NCI-H82 treated with DMSO at 0.1 percent for 48 hours (cell line): ENCODE measurements around the gene NFU1.

Source experiments
- DNase-seq: peaks from one replicate; lab custom pipeline; 2025; ENCODE audit not compliant: unreplicated experiment; lab: John Stamatoyannopoulos, UW

The NFU1 gene

GRCh38 chr2:69436938-69437750 is at the start of gene NFU1:
TSS of gene NFU1 (minus strand) at chr2:69437435. CDS start at chr2:69437422, 13 bp downstream.
- DNase-seq, result peak; percentile 84

- DNase-seq, result no peak
Measured at GRCh38 chr2:69483696-69484095, 46.5 kb upstream of the NFU1 start.

- no peak for DNase-seq
Measured at GRCh38 chr2:69483024-69483423, 45.8 kb upstream of the NFU1 start.

- DNase-seq, result no peak
Measured at GRCh38 chr2:69482471-69482870, 45.2 kb upstream of the NFU1 start.

- no peak for DNase-seq
Measured at GRCh38 chr2:69481421-69481820, 44.2 kb upstream of the NFU1 start.

DNA sequence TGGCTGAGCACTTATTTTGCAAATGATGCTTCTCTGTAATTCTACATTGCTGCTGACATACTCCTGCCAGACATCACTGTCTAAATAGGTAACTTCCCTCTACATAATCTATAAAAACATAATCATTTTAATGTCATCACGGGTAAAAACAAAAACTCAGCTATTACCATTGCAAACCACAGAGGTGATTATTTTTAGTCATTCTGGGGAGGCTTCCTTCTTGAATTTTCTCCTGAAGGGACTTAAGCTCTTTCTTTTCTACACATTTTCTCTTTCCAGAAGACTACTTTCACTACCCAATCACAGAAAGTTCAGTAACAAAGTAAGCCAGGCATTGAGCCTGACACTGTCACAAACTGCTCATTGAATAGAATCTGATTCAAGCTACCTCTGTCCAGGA is 40.4 kb upstream of the NFU1 start:
- DNase-seq, result no peak

DNA sequence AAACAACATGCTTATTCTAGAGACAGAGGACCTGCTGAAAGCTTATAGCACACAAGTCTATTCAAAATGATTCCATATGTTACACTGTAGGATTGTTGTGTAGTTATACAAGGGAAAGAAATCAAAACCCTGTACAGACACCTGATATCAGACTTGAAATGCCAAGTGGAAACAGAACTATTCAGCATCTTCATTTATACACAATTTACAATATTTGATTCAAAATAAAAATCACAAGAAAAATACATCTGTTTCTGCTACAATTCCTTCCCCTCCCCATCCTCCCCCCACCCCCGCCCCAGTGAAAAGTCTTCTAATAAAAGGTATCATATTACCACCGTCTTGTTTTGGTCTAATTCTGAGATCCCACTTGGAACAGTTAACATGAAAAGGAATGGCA is 37.5 kb upstream of the NFU1 start:
- no peak for DNase-seq

DNA sequence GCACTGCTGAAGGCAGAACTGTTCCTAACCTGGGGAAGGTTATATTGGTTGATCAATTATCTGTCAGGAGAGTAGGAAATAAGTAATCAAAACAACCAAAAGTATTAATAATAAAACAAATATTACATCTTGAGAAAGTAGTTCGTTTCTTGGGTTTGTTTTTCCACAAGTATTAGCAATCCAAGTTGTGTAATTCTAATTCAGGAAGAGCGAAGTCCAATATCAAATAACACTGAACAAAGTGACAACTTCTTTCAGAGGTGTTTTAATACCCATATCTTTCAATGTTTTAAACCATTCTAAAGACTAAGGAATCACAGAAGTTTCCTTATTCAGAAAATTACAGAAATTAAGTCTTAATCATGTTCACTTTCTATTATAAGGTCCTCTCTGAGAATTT is 34.6 kb upstream of the NFU1 start:
- no peak for DNase-seq

DNA sequence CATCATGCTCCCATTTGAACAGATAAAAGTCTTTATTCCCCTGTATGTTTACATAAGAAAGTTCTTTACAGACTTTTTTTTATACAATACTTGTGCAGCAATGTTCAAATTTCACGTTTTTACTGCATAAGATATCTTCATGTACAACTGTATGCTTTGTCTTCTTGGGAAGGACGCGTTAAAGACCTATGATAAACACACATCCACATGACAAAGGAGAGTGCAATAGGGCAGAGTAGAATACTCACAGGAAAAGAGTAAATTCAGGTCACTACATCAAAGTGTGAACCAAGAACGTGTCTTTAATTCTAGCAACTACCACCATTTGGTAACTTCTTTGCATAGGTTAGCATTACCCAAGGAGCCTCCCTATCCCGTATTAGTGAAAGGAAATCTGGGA is 33.7 kb upstream of the NFU1 start:
- DNase-seq, result no peak

DNA sequence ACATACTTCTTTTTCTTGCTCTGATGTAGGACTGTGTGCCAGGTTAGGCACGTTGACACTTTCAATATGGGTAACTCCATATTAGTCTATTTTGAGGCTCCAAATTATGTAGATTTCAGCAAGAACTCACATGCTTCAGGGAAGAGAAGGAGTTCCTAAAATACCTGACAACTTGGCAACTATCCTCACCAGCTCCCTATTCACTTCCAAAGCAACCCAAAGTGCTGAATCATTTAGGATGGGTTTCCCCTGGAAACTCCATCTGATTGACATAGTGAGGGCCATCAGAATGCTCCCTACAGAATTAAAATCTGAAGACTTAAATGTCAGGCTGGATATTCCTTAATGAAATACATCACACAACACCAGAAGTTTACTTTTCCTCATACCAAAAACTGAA is 32.5 kb upstream of the NFU1 start:
- no peak for DNase-seq

- DNase-seq, result no peak
Measured at GRCh38 chr2:69469375-69469774, 32.1 kb upstream of the NFU1 start.

GRCh38 chr2:69466728-69467127 is 29.5 kb upstream of the NFU1 start:
- no peak for DNase-seq

- no peak for DNase-seq
Measured at GRCh38 chr2:69465513-69466456, 28.6 kb upstream of the NFU1 start.

GRCh38 chr2:69464575-69464974 is 27.3 kb upstream of the NFU1 start:
- no peak for DNase-seq

- DNase-seq, result no peak
Measured at GRCh38 chr2:69462780-69463179, 25.5 kb upstream of the NFU1 start.

DNA sequence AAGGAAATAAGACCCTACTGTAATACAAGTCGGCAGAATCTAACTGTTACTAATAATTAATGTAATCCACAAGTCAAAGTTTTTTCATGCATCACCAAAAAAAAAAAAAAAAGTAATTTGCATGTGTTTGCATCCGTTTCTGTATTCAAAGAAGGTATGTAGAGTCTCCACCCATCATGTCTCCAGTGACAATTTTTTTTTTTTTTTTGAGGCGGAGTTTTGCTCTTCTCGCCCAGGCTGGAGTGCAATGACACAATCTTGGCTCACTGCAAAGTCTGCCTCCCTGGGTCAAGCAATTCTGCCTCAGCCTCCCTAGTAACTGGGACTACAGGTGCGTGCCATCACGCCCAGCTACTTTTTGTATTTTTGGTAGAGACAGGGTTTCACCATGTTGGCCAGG is 24.2 kb upstream of the NFU1 start:
- no peak for DNase-seq

DNA sequence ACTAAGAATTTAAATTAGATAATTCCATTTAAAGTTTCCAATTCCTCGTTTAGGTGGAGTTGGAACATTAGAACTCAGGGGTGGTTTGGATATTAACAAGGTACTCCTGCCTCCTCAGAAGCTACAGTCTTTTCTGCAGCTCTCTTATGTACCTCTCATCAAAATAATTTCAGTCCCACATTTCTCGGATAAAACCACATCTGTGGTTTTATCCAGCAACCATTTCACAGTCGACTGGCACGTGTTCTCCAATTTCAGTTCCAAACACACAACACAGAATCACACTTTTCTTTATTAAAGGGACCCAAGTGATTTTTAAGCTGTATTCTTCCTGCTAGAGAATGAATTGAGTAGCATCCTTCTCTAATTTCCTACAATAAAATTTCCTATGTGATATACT is 22.7 kb upstream of the NFU1 start:
- no peak for DNase-seq

DNA sequence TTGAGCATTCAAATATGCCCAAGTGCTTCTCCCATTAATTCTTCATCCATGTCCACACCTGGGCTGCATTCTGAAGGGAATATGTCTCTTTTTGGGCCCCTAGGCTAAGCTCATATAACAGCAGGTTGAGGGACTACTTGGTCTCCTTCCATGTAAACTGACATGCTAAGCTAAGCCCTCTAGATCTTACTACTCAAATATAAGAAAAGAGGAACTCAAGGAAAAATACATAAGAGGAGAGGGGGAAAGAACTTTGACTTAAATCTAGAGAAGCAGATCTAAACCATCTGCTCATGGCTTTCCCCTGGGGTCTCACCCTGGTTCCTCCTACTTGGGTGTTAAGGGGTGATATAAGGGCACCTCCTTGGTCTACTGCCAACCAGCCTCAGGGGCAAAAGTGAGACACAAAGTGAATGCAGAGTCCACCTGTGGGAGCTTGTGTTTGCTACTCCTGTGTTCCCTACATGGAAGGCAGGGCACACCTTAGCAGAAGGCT is 19.8 kb upstream of the NFU1 start:
- no peak for DNase-seq

DNA sequence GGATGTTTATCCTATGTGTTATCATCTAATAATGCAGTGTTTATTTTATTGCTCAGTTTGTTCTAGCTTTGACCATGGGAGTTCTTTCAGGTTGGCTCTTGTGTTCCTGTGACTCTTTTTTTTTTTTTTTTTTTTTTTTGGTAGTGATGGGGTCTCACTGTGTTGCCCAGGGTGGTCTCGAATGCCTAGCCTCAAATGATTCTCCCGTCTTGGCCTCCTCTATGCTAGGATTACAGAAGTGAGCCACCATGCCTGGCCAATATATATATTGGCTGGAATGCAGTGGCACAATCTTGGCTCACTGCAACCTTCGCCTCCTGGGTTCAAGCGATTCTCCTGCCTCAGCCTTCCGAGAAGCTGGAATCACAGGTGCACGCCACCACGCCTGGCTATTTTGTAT is 18.9 kb upstream of the NFU1 start:
- no peak for DNase-seq

- no peak for DNase-seq
Measured at GRCh38 chr2:69454976-69455375, 17.7 kb upstream of the NFU1 start.

DNA sequence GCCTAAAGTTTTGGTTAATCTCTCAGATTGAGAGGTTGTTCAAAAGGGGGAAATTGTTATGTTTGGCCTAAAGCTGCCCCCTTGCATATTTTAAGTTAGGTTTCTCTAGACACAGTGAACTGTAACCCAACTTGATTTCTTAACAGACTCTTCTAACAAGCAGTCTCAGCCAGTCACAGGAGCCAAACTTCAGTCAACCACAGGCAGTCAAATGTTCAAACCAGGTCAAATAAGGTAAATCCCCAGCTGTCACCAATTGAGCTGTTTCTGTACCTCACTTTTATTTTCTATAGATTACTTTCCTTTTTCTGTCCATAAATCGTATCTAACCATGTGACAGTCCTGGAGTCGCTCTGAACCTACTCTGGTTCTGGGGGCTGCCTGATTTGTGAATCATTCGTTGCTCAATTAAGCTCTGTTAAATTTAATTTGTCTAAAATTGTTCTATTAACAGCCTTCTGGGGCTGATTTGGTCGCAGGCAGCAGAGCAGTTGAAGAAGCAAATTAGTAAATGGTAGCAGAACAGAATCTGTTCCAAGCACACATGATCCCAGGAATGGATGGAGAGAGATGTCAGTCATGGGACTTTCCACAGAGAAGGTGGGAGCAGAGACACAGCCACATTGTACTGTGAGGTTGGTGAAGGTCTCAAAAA is 16.4 kb upstream of the NFU1 start:
- DNase-seq, result peak; percentile 63
